ENCODE data around the gene HPN. TPM values are rescaled to one million over a fixed set of nuclear protein-coding genes. Genes with fewer than 3 reads are reported as not detected.

Gene HPN
- total RNA-seq, 2 experiments from 2014 or later = 0.11 TPM; not detected in 1

- no peaks in the 10 kb centered on the region for H3K9me3 Mint-ChIP-seq
- POLR2A ChIA-PET = interaction anchor here (0.9 kb wide), 2 partner anchors 10 kb away, joined by 3 read pairs; no protein-coding TSS in a partner anchor
- ATAC-seq = no peak
These were observed 16.8 kb downstream of the HPN start for GRCh38 chr19:35058370-35058769.

GRCh38 chr19:35059006-35059798 is 17.7 kb downstream of the HPN start:
- no peak for ATAC-seq
- Mint-ChIP-seq H3K4me3 (no peak overlapping the region), H3K36me3 (ENCODE audit: low read depth) (no peaks in the 10 kb centered on the region), H3K4me1 (ENCODE audit: low read depth) (peaks cover 10% of the 10 kb centered on the region), H3K9me3 (no peaks in the 10 kb centered on the region), H3K27ac (no peak overlapping the region), H3K27me3 (no peaks in the 10 kb centered on the region)
- ChIA-PET CTCF (interaction anchor here (1.0 to 2.2 kb wide), 3 partner anchors 8 to 475 kb away, joined by 3 to 14 read pairs (median 10); no protein-coding TSS in a partner anchor), POLR2A (interaction anchor here (0.9 kb wide), 2 partner anchors 9 to 10 kb away, joined by 3 read pairs; no protein-coding TSS in a partner anchor)
- no peak for TF ChIP-seq CTCF (IDR thresholded peaks at IDR 0.05)
- intact Hi-C loops (cut with micrococcal nuclease) = no loop called here
- no peak for DNase-seq

More at GRCh38 chr19:35058370-35058769, 16.8 kb downstream of the HPN start:
- no peak for TF ChIP-seq CTCF (IDR thresholded peaks at IDR 0.05)
- Mint-ChIP-seq H3K36me3 (ENCODE audit: low read depth) (no peaks in the 10 kb centered on the region), H3K27me3 (no peaks in the 10 kb centered on the region), H3K4me1 (ENCODE audit: low read depth) (peaks cover 1% of the 10 kb centered on the region), H3K4me3 (no peak overlapping the region), H3K27ac (no peak overlapping the region)
- DNase-seq = no peak
- intact Hi-C loops (cut with micrococcal nuclease) = no loop called here
- CTCF ChIA-PET = interaction anchor here (1.0 to 2.2 kb wide), 3 partner anchors 8 to 476 kb away, joined by 3 to 14 read pairs (median 10); no protein-coding TSS in a partner anchor

- intact Hi-C loops (cut with micrococcal nuclease) = no loop called here
- Mint-ChIP-seq H3K27me3 (no peaks in the 10 kb centered on the region), H3K27ac (no peak overlapping the region), H3K9me3 (no peaks in the 10 kb centered on the region), H3K4me3 (no peak overlapping the region), H3K36me3 (ENCODE audit: low read depth) (no peaks in the 10 kb centered on the region), H3K4me1 (ENCODE audit: low read depth) (peaks cover 12% of the 10 kb centered on the region)
- POLR2A ChIA-PET = interaction anchor here (1.0 kb wide), 1 partner anchor 43 kb away, joined by 4 read pairs; no protein-coding TSS in a partner anchor
- DNase-seq (no peak), ATAC-seq (no peak)
- TF ChIP-seq CTCF (IDR thresholded peaks at IDR 0.05) = no peak
- CTCF ChIA-PET = interaction anchor here (0.5 to 2.2 kb wide), 2 partner anchors 12 to 15 kb away, joined by 3 to 14 read pairs; no protein-coding TSS in a partner anchor
These were observed 18.2 kb downstream of the HPN start for GRCh38 chr19:35059799-35060091.

- Mint-ChIP-seq H3K36me3 (ENCODE audit: low read depth) (no peaks in the 10 kb centered on the region), H3K27ac (no peak overlapping the region), H3K4me1 (ENCODE audit: low read depth) (peaks cover 12% of the 10 kb centered on the region), H3K4me3 (no peak overlapping the region), H3K27me3 (no peaks in the 10 kb centered on the region), H3K9me3 (no peaks in the 10 kb centered on the region)
- ChIA-PET POLR2A (interaction anchor here (1.0 kb wide), 1 partner anchor 44 kb away, joined by 4 read pairs; no protein-coding TSS in a partner anchor), CTCF (interaction anchor here (0.5 to 2.2 kb wide), 2 partner anchors 13 to 15 kb away, joined by 3 to 14 read pairs; no protein-coding TSS in a partner anchor)
- DNase-seq (no peak), ATAC-seq (no peak)
- no peak for TF ChIP-seq CTCF (IDR thresholded peaks at IDR 0.05)
- intact Hi-C loops (cut with micrococcal nuclease) = no loop called here
These were observed 18.8 kb downstream of the HPN start for GRCh38 chr19:35060160-35060855.

Measured in activated CD8-positive, alpha-beta T cell treated with anti-CD3 and anti-CD28 coated beads for 36 hours (primary cell).